Caco-2 (cell line): ENCODE results near the gene PLSCR3. TPM values are rescaled to one million over a fixed set of nuclear protein-coding genes. Genes with fewer than 3 reads are reported as not detected.

Experiments
- BruUV-seq: library from RNA; stranded (reverse); fragments of 400-500 nt; replicated peaks from 2 replicates; lab custom pipeline; 2021; lab: Mats Ljungman, UMichigan
- CTCF ChIA-PET: fragments of 300-600 bp; sonication (Branson Sonifier 250); formaldehyde crosslinking; loops from one replicate; lab custom pipeline; 2022; ENCODE audit warnings: antibody characterized with exemption; lab: Charles Lee
- POLR2A ChIA-PET: fragments of 300-600 bp; sonication (Branson Sonifier 250); formaldehyde crosslinking; loops from one replicate; lab custom pipeline; 2022; ENCODE audit warnings: antibody characterized with exemption; lab: Charles Lee
- DNase-seq, 2 experiments: peaks; one replicate each; pipeline versions ENCODE4 v3.0.0 to v3.0.0-alpha.2; 2020 to 2022
- H3K27me3 ChIP-seq: replicated peaks from 2 replicates; pipeline ENCODE4 v1.6.0; 2011; ENCODE audit warnings: low read length; ENCODE audit not compliant: control insufficient read depth, insufficient read depth
- H3K36me3 ChIP-seq: 2 replicates; pipeline ENCODE4 v1.5.1; 2011; ENCODE audit warnings: low read length; ENCODE audit not compliant: control insufficient read depth, insufficient read depth
- H3K4me1 ChIP-seq: fragments of 250-450 bp; sonication (Bioruptor Pico); 2 replicates; pipeline ENCODE4 v1.5.1; 2020; ENCODE audit warnings: mild to moderate bottlenecking
- H3K4me3 ChIP-seq: 2 replicates; pipeline ENCODE4 v1.5.1; 2011; ENCODE audit warnings: low read depth, mild to moderate bottlenecking, control low read depth, low read length
- H3K9me3 ChIP-seq: fragments of 250-450 bp; sonication (Bioruptor Pico); 2 replicates; pipeline ENCODE4 v1.5.1; 2020; ENCODE audit warnings: mild to moderate bottlenecking, moderate library complexity
- H3K27ac Mint-ChIP-seq: one replicate; pipeline ENCODE4 v1.8.0; 2022; ENCODE audit warnings: mixed read lengths; ENCODE audit not compliant: unreplicated experiment
- H3K27me3 Mint-ChIP-seq: one replicate; pipeline ENCODE4 v1.8.0; 2022; ENCODE audit warnings: mixed read lengths; ENCODE audit not compliant: insufficient read depth, unreplicated experiment
- H3K36me3 Mint-ChIP-seq: one replicate; pipeline ENCODE4 v1.8.0; 2022; ENCODE audit warnings: mild to moderate bottlenecking, mixed read lengths; ENCODE audit not compliant: insufficient read depth, unreplicated experiment
- H3K4me1 Mint-ChIP-seq: one replicate; pipeline ENCODE4 v1.8.0; 2022; ENCODE audit warnings: low read depth, mixed read lengths; ENCODE audit not compliant: unreplicated experiment
- H3K4me3 Mint-ChIP-seq: one replicate; pipeline ENCODE4 v1.8.0; 2022; ENCODE audit warnings: mild to moderate bottlenecking, moderate library complexity, mixed read lengths; ENCODE audit not compliant: unreplicated experiment
- H3K9me3 Mint-ChIP-seq: one replicate; pipeline ENCODE4 v1.8.0; 2022; ENCODE audit warnings: mixed read lengths; ENCODE audit not compliant: unreplicated experiment
- CTCF ChIP-seq, 2 experiments: fragments of 200-600 bp in 1 of 2; IDR thresholded peaks; 1 replicate in 1 of 2; 2 replicates in 1 of 2; pipeline versions ENCODE4 v1.5.1 to v1.8.0; 2011 to 2022; ENCODE audit warnings: antibody characterized with exemption in 1 of 2, control low read depth in 1 of 2, inconsistent platforms in 1 of 2, low read depth in 1 of 2, low read length in 1 of 2, mild to moderate bottlenecking in 1 of 2, moderate library complexity in 1 of 2; ENCODE audit not compliant: insufficient read depth in 1 of 2, severe bottlenecking in 1 of 2, unreplicated experiment in 1 of 2
- intact Hi-C: fragments of 100-400 bp; cut with micrococcal nuclease; formaldehyde crosslinking; loops from one replicate; pipeline ENCODE4 v1.10.0; 2022; ENCODE audit not compliant: unreplicated experiment
- total RNA-seq: library from RNA; stranded (reverse); gene quantifications from 2 replicates; pipeline ENCODE4 v1.2.3, GENCODE V29; 2022

The PLSCR3 gene
- total RNA-seq, 1 experiment from 2014 or later = 14.5 TPM

- intact Hi-C loops = no loop called here
- no peaks in the 10 kb centered on the region for H3K36me3 Mint-ChIP-seq
- POLR2A ChIA-PET = no interaction called here
- H3K27me3 Mint-ChIP-seq = no peaks in the 10 kb centered on the region
- Histone ChIP-seq H3K27me3 (no peaks in the 10 kb centered on the region), H3K36me3 (no peaks in the 10 kb centered on the region), H3K4me1 (no peaks in the 10 kb centered on the region), H3K9me3 (no peaks in the 10 kb centered on the region), H3K4me3 (no peak within 1 kb of the TSS)
- BruUV-seq = no TSS peak
- H3K4me1 Mint-ChIP-seq = no peaks in the 10 kb centered on the region
- no peak for DNase-seq
- no peak within 1 kb of the TSS for H3K27ac Mint-ChIP-seq
- TF ChIP-seq CTCF (IDR thresholded peaks at IDR 0.05; ENCODE audit: insufficient read depth in 1 of 2, low read depth in 1 of 2, low read length in 1 of 2, severe bottlenecking in 1 of 2, unreplicated experiment in 1 of 2) = no peak
- H3K9me3 Mint-ChIP-seq = no peaks in the 10 kb centered on the region
- no peak within 1 kb of the TSS for H3K4me3 Mint-ChIP-seq
- CTCF ChIA-PET = no interaction called here
Measured at GRCh38 chr17:7428557-7428956, 34.2 kb upstream of the PLSCR3 start, which contains the start of gene SPEM3. Gene SPEM3, plus strand, starts transcription at chr17:7428857. Its CDS starts 46 bp downstream, at chr17:7428903.

GRCh38 chr17:7427549-7427948, 33.2 kb upstream of the PLSCR3 start:
- Histone ChIP-seq H3K9me3 (no peaks in the 10 kb centered on the region), H3K4me1 (no peaks in the 10 kb centered on the region), H3K4me3 (no peak overlapping the region), H3K36me3 (no peaks in the 10 kb centered on the region), H3K27me3 (no peaks in the 10 kb centered on the region)
- Mint-ChIP-seq H3K4me3 (no peak overlapping the region), H3K27ac (no peak overlapping the region), H3K27me3 (no peaks in the 10 kb centered on the region), H3K4me1 (no peaks in the 10 kb centered on the region), H3K9me3 (no peaks in the 10 kb centered on the region), H3K36me3 (no peaks in the 10 kb centered on the region)
- ChIA-PET POLR2A (no interaction called here), CTCF (no interaction called here)
- BruUV-seq = no TSS peak
- intact Hi-C loops = no loop called here
- TF ChIP-seq CTCF (IDR thresholded peaks at IDR 0.05; ENCODE audit: insufficient read depth in 1 of 2, low read depth in 1 of 2, low read length in 1 of 2, severe bottlenecking in 1 of 2, unreplicated experiment in 1 of 2) = no peak
- DNase-seq = no peak

GRCh38 chr17:7426896-7427489, 32.7 kb upstream of the PLSCR3 start:
- H3K4me3 Mint-ChIP-seq = no peak overlapping the region
- no peak overlapping the region for H3K4me3 ChIP-seq
- ChIA-PET POLR2A (no interaction called here), CTCF (no interaction called here)
- TF ChIP-seq CTCF (IDR thresholded peaks at IDR 0.05; ENCODE audit: insufficient read depth in 1 of 2, low read depth in 1 of 2, low read length in 1 of 2, severe bottlenecking in 1 of 2, unreplicated experiment in 1 of 2) = no peak
- no peak for DNase-seq
- H3K27me3 Mint-ChIP-seq = no peaks in the 10 kb centered on the region
- intact Hi-C loops = no loop called here
- no TSS peak for BruUV-seq
- H3K36me3 ChIP-seq = no peaks in the 10 kb centered on the region
- H3K9me3 ChIP-seq = no peaks in the 10 kb centered on the region
- no peak overlapping the region for H3K27ac Mint-ChIP-seq
- H3K4me1 ChIP-seq = no peaks in the 10 kb centered on the region
- no peaks in the 10 kb centered on the region for H3K36me3 Mint-ChIP-seq
- no peaks in the 10 kb centered on the region for H3K27me3 ChIP-seq
- H3K9me3 Mint-ChIP-seq = no peaks in the 10 kb centered on the region
- H3K4me1 Mint-ChIP-seq = no peaks in the 10 kb centered on the region
